SK-N-SH (cell line): ENCODE data around the gene C5orf58. TPM values are rescaled to one million over a fixed set of nuclear protein-coding genes. Genes with fewer than 3 reads are reported as not detected.

ENCODE experiments used
- CTCF ChIA-PET: fragments of 300-600, 350-600 bp; formaldehyde crosslinking; extraction: SDS; loops from one replicate; lab custom pipeline; 2021; lab: Yijun Ruan, JAX
- POLR2A ChIA-PET: fragments of 350-600 bp; sonication (Branson Sonifier 250); formaldehyde crosslinking; extraction: SDS; loops from one replicate; lab custom pipeline; 2020; ENCODE audit warnings: antibody characterized with exemption, inconsistent platforms; lab: Yijun Ruan, JAX
- DNase-seq: peaks from one replicate; pipeline ENCODE4 v3.0.0; 2012
- H2AFZ ChIP-seq: fragments of 200-600 bp; sonication (generic); 2 replicates; pipeline ENCODE4 v1.8.1; 2016; ENCODE audit warnings: antibody characterized with exemption, mild to moderate bottlenecking, low read depth
- H3F3A ChIP-seq: fragments of 200-600 bp; sonication (generic); replicated peaks from 2 replicates; pipeline ENCODE3; 2016; ENCODE audit warnings: antibody characterized with exemption, mild to moderate bottlenecking; ENCODE audit not compliant: insufficient read depth
- H3K27ac ChIP-seq, 2 experiments: fragments of 200-500 bp in 1 of 2; fragments of 200-600 bp in 1 of 2; sonication (Bioruptor generic) in 1 of 2; sonication (generic), shearing (Covaris generic) in 1 of 2; 2 replicates each; pipeline versions ENCODE4 v1.5.1 to v1.6.1; 2014 to 2016; ENCODE audit warnings: low read depth in 2 of 2, inconsistent platforms in 1 of 2, low read length in 1 of 2, mild to moderate bottlenecking in 1 of 2, mixed read lengths in 1 of 2
- H3K27me3 ChIP-seq: fragments of 200-600 bp; sonication (generic), shearing (Covaris generic); 2 replicates; pipeline ENCODE4 v1.6.1; 2016; ENCODE audit warnings: mixed run types; ENCODE audit not compliant: insufficient read depth
- H3K36me3 ChIP-seq, 2 experiments: fragments of 200-500 bp in 1 of 2; fragments of 200-600 bp in 1 of 2; sonication (Bioruptor generic) in 1 of 2; sonication (generic) in 1 of 2; replicated peaks in 1 of 2; 2 replicates each; pipeline versions ENCODE3 to v1.5.1; 2014 to 2016; ENCODE audit warnings: low read length in 1 of 2, mild to moderate bottlenecking in 1 of 2; ENCODE audit not compliant: insufficient read depth in 2 of 2, control insufficient read depth in 1 of 2
- H3K4me1 ChIP-seq, 2 experiments: fragments of 200-500 bp in 1 of 2; fragments of 200-600 bp in 1 of 2; sonication (Bioruptor generic) in 1 of 2; sonication (generic), shearing (Covaris generic) in 1 of 2; 2 replicates each; pipeline versions ENCODE4 v1.5.1 to v1.6.1; 2014 to 2016; ENCODE audit warnings: low read depth in 1 of 2, low read length in 1 of 2, mixed run types in 1 of 2; ENCODE audit not compliant: insufficient read depth in 2 of 2, control insufficient read depth in 1 of 2
- H3K4me2 ChIP-seq: fragments of 200-600 bp; sonication (generic), shearing (Covaris generic); 2 replicates; pipeline ENCODE4 v1.6.1; 2017; ENCODE audit warnings: mixed run types
- H3K4me3 ChIP-seq, 2 experiments: fragments of 200-500 bp in 1 of 2; fragments of 200-600 bp in 1 of 2; sonication (Bioruptor generic) in 1 of 2; sonication (generic), shearing (Covaris generic) in 1 of 2; 2 replicates each; pipeline versions ENCODE4 v1.5.1 to v1.8.1; 2014 to 2016; ENCODE audit warnings: low read depth in 2 of 2, inconsistent platforms in 1 of 2, low read length in 1 of 2, mild to moderate bottlenecking in 1 of 2, mixed read lengths in 1 of 2, moderate library complexity in 1 of 2
- H3K79me2 ChIP-seq: fragments of 200-600 bp; sonication (generic); 2 replicates; pipeline ENCODE4 v1.8.1; 2017; ENCODE audit warnings: mild to moderate bottlenecking; ENCODE audit not compliant: insufficient read depth
- H3K9ac ChIP-seq: fragments of 200-600 bp; sonication (generic); 2 replicates; pipeline ENCODE4 v1.6.1; 2017; ENCODE audit warnings: mixed run types
- H3K9me2 ChIP-seq: fragments of 200-600 bp; sonication (generic); 2 replicates; pipeline ENCODE4 v1.6.1; 2017; ENCODE audit warnings: mixed run types
- H3K9me3 ChIP-seq: fragments of 200-600 bp; sonication (generic); 2 replicates; pipeline ENCODE4 v1.6.1; 2017; ENCODE audit warnings: mixed run types, mild to moderate bottlenecking, moderate library complexity
- H4K20me1 ChIP-seq: fragments of 200-600 bp; sonication (generic); 2 replicates; pipeline ENCODE4 v1.6.1; 2017; ENCODE audit warnings: mild to moderate bottlenecking, mixed run types; ENCODE audit not compliant: insufficient read depth
- CHD2 ChIP-seq: fragments of 150-350 bp; IDR thresholded peaks from 2 replicates; pipeline ENCODE4 v1.6.1; 2018; ENCODE audit warnings: low read length; ENCODE audit not compliant: partially characterized antibody
- CTCF ChIP-seq: fragments of 200-600 bp; sonication (generic); IDR thresholded peaks from 2 replicates; pipeline ENCODE4 v1.6.1; 2017; ENCODE audit warnings: antibody characterized with exemption, mild to moderate bottlenecking, moderate library complexity
- FOSL2 ChIP-seq: IDR thresholded peaks from 2 replicates; pipeline ENCODE4 v1.4.0; 2012; ENCODE audit warnings: low read depth, mild to moderate bottlenecking, moderate library complexity, borderline replicate concordance
- FOXJ3 ChIP-seq: sonication (generic); formaldehyde crosslinking; IDR thresholded peaks from 2 replicates; pipeline ENCODE4 v1.5.1; 2020; ENCODE audit warnings: mild to moderate bottlenecking, missing genetic modification reagents
- GATA2 ChIP-seq: sonication (generic); formaldehyde crosslinking; IDR thresholded peaks from 2 replicates; pipeline ENCODE4 v1.5.0; 2020; ENCODE audit warnings: mild to moderate bottlenecking, missing genetic modification reagents
- MXI1 ChIP-seq: IDR thresholded peaks from 2 replicates; pipeline ENCODE4 v1.6.1; 2012; ENCODE audit warnings: mild to moderate bottlenecking, low read depth, low read length, improper control_type of control experiment
- RCOR1 ChIP-seq: fragments of 150-350 bp; IDR thresholded peaks from 2 replicates; pipeline ENCODE4 v1.6.1; 2017; ENCODE audit warnings: antibody characterized with exemption, low read length
- SIN3A ChIP-seq: IDR thresholded peaks from 2 replicates; pipeline ENCODE4 v1.6.1; 2012; ENCODE audit warnings: low read depth, mild to moderate bottlenecking, low read length, moderate library complexity, borderline replicate concordance
- TAF1 ChIP-seq: IDR thresholded peaks from 2 replicates; pipeline ENCODE4 v1.6.1; 2012; ENCODE audit warnings: low read depth, mild to moderate bottlenecking, low read length, moderate library complexity, borderline replicate concordance
- TCF12 ChIP-seq: IDR thresholded peaks from 2 replicates; pipeline ENCODE4 v1.4.0; 2012
- WGBS: methylation state at CpG from one replicate; pipeline ENCODE4 v1.1.6; 2017; ENCODE audit warnings: low lambda C conversion rate; 5-methylcytosine and 5-hydroxymethylcytosine counted together
- polyA plus RNA-seq, 3 experiments: library from polyadenylated mRNA; depleted of rRNA; stranded (reverse); fragments of >200 nt; gene quantifications; 2 replicates each; pipeline ENCODE4 v1.2.3, GENCODE V29; 2012
- TF ChIP-seq, protein P1 (sequence below): fragments of 150-350 bp; IDR thresholded peaks from 2 replicates; pipeline ENCODE4 v1.6.1; 2016; ENCODE audit warnings: mild to moderate bottlenecking, low read depth, low read length
- TF ChIP-seq, protein P2 (sequence below): IDR thresholded peaks from 2 replicates; pipeline ENCODE4 v1.4.0; 2012; ENCODE audit warnings: low read depth, borderline replicate concordance

Gene C5orf58
- polyA plus RNA-seq, 1 of the 3 experiments (the other 2 are of a cell fraction) = not detected

DNA sequence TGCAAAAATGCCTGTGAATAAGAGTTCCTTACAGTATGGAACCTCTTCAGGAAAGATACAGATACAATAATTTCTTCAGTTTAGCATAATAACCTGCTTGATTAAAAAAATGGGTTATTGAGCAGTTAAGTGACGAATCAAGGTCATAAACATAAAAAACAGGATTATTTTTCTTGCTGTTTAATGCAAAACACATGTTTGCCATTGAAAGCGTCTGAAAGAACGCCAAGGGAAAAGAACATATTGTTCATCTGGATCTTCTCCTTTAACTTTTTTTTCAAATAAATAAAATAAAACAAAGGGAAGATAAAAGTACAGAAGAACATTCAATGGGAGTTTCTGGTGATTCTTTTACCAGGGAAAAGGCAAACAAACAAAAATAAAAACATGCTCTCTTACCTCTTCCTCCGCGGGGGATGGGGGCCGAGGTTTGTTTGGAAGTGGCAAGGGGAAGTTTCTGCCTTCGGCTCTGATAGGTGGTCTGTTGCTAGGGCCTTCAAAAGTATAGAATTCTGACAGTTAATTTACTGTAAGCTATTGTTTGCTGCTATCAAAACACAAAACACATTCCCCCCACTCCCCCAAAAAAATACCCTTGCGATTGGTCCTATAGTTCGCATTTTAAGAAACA, 20.1 kb downstream of the C5orf58 start:
- POLR2A ChIA-PET = no interaction called here
- TF ChIP-seq CTCF = no peak
- peak; percentile 29 for TF ChIP-seq TCF12
- 32% methylated on average over 9 of the region's 9 CpGs for WGBS

DNA sequence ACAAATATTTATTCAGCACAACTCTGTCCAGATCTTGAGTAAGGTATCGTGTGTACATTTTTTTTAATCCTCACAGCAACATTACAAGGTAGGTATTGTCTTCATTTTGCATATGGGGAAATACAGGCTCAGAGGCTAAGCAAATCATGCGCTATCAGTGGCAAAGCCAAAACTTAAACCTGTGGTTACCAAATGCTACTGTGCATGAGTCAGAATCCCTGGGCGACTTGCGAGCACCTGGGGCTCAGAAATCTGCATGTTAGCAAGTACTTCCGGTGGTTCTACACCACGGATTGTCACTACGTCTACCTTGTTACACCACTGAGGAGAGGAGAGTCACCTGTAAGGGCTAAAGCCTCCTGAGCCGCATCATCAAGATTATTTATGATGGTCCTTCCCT, 21.3 kb downstream of the C5orf58 start:
- peaks cover 10% of the 10 kb centered on the region; the same call in 1 of the 2 replicates for H3K27me3 ChIP-seq
- CTCF ChIA-PET = interaction anchor here (0.9 kb wide), 1 partner anchor 12 kb away, joined by 3 read pairs; no protein-coding TSS in a partner anchor
- no peak for DNase-seq

More for the DNA sequence above, 20.1 kb downstream of the C5orf58 start:
- Histone ChIP-seq H3K9ac (no peak overlapping the region), H3K36me3 (no peaks in the 10 kb centered on the region), H3K9me2 (no peaks in the 10 kb centered on the region), H3K27ac (peak overlapping the region in 1 of 2 experiments; percentile 55; a peak in 1 of 4 replicates), H3K4me3 (no peak overlapping the region), H4K20me1 (no peaks in the 10 kb centered on the region), H3K9me3 (no peaks in the 10 kb centered on the region), H3K79me2 (no peaks in the 10 kb centered on the region), H3K4me1 (peaks cover 0 to 10% of the 10 kb centered on the region in 2 experiments; a peak in 2 of 4 replicates), H2AFZ (no peak overlapping the region), H3K27me3 (peaks cover 10% of the 10 kb centered on the region; the same call in 1 of the 2 replicates), H3K4me2 (no peak overlapping the region), H3F3A (no peaks in the 10 kb centered on the region)
- CTCF ChIA-PET = interaction anchor here (0.9 to 2.8 kb wide), 5 partner anchors 13 to 169 kb away, joined by 3 to 16 read pairs (median 12); no protein-coding TSS in a partner anchor
- peak; percentile 46 for DNase-seq

More for the DNA sequence above, 21.3 kb downstream of the C5orf58 start:
- TF ChIP-seq GATA2 (no peak), FOXJ3 (no peak), RCOR1 (no peak), SIN3A (no peak), TAF1 (no peak), CHD2 (no peak), FOSL2 (no peak), MXI1 (no peak)
- TF ChIP-seq, protein P1, sequence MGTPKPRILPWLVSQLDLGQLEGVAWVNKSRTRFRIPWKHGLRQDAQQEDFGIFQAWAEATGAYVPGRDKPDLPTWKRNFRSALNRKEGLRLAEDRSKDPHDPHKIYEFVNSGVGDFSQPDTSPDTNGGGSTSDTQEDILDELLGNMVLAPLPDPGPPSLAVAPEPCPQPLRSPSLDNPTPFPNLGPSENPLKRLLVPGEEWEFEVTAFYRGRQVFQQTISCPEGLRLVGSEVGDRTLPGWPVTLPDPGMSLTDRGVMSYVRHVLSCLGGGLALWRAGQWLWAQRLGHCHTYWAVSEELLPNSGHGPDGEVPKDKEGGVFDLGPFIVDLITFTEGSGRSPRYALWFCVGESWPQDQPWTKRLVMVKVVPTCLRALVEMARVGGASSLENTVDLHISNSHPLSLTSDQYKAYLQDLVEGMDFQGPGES = no peak
- TF ChIP-seq, protein P2, sequence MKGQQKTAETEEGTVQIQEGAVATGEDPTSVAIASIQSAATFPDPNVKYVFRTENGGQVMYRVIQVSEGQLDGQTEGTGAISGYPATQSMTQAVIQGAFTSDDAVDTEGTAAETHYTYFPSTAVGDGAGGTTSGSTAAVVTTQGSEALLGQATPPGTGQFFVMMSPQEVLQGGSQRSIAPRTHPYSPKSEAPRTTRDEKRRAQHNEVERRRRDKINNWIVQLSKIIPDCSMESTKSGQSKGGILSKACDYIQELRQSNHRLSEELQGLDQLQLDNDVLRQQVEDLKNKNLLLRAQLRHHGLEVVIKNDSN = no peak
- Histone ChIP-seq H4K20me1 (no peaks in the 10 kb centered on the region), H3K79me2 (no peaks in the 10 kb centered on the region), H3K27ac (no peak overlapping the region), H3F3A (no peaks in the 10 kb centered on the region), H3K9me3 (no peaks in the 10 kb centered on the region), H2AFZ (no peak overlapping the region), H3K9me2 (no peaks in the 10 kb centered on the region), H3K4me3 (no peak overlapping the region), H3K36me3 (no peaks in the 10 kb centered on the region), H3K4me1 (peaks cover 0 to 10% of the 10 kb centered on the region in 2 experiments; a peak in 2 of 4 replicates), H3K4me2 (no peak overlapping the region), H3K9ac (no peak overlapping the region)
- 59% methylated on average over 8 of the region's 8 CpGs for WGBS
- POLR2A ChIA-PET = no interaction called here
